ENCODE results near the gene ATP6V0B. TPM values are rescaled to one million over a fixed set of nuclear protein-coding genes. Genes with fewer than 3 reads are reported as not detected.

ATP6V0B gene
- 55.6 TPM for total RNA-seq (ENCODE audit: insufficient read depth, low replicate concordance)

DNA sequence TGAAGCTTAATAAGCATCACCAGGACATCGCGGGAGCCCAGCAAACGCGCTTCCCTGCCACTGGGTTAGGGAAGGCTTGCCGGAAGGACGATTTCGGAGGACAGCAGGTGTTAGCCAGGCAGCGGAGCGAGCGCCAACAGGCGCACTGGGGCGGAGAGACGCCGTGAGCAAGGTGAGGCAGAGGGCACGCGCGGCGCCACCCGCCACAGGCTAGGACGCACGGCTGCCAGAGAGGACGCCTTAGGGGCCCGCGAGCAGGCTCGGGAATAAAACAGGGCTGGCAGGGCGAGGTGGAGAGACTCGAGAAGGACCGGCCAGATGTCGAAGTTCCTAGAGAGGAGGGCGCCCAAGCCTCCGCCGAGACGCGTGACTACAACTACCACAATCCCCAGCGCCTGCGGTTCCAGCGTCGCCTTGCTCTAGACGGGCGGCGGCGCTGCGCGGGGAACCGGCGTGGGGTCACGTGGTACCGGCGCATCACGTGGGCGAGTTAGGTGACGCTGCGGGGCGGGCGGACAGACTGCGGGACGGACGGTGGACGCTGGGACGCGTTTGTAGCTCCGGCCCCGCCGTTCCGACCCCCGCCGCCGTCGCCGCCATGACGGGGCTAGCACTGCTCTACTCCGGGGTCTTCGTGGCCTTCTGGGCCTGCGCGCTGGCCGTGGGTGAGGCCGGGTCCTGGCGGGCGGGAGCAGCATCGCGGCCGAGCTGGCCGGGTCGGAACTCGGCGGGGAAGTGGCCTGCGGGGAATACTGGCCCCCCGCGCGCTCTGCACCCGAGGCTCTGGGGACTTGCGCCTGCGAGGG lies at the start of gene ATP6V0B:
Gene ATP6V0B, plus strand, starts transcription at position 518 of the 806 bp plus-strand sequence. Its CDS starts 81 bp downstream, at position 599.
- peak; percentile 97 for DNase-seq (ENCODE audit: low spot score)

DNA sequence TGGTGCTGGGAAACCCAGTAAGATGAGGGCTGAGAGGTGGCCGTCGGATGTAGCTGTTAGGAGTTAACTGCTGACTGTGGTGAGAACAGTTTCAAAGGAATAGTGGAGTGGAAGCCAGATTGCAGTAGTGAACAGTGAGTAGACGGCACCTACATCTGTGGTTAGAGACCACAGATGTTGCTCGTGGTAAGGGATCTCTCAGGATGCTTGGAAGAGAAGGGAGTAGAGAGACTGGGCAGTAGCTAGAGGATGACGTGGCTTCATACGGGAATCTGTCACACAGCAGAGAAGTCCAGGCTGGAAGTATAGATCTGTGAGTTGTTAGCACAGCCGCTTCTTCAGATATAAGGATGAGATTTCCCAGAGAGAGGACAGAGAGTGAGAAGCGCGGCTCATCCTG lies 48.9 kb upstream of the ATP6V0B start:
- no peak for DNase-seq (ENCODE audit: low spot score)

DNA sequence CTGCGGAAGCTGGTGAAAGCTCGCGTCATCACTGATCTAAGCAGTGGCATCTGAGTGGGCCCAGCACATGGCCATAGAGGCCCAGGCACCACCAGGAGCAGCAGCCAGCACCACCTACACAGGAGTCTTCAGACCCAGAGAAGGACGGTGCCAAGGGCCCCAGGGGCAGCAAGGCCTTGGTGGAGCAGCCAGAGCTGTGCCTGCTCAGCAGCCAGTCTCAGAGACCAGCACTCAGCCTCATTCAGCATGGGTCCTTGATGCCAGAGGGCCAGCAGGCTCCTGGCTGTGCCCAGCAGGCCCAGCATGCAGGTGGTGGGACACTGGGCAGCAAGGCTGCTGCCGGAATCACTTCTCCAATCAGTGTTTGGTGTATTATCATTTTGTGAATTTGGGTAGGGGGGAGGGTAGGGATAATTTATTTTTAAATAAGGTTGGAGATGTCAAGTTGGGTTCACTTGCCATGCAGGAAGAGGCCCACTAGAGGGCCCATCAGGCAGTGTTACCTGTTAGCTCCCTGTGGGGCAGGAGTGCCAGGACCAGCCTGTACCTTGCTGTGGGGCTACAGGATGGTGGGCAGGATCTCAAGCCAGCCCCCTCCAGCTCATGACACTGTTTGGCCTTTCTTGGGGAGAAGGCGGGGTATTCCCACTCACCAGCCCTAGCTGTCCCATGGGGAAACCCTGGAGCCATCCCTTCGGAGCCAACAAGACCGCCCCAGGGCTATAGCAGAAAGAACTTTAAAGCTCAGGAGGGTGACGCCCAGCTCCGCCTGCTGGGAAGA lies 44.4 kb upstream of the ATP6V0B start:
- no peak for DNase-seq (ENCODE audit: low spot score)

DNA sequence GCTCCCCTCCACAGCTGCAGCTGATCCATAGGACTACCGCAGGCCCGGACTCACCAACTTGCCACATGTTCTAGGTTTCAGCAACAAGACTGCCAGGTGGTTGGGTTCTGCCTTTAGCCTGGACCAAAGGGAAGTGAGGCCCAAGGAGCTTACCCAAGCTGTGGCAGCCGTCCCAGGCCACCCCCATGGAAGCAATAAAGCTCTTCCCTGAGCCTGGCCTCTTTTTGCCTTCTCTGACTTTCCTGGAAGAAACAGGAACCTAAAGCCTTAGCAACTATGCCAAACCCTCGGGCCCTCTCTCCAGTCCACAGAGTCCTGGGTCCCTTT lies 43.8 kb upstream of the ATP6V0B start:
- peak; percentile 15 for DNase-seq (ENCODE audit: low spot score)

DNA sequence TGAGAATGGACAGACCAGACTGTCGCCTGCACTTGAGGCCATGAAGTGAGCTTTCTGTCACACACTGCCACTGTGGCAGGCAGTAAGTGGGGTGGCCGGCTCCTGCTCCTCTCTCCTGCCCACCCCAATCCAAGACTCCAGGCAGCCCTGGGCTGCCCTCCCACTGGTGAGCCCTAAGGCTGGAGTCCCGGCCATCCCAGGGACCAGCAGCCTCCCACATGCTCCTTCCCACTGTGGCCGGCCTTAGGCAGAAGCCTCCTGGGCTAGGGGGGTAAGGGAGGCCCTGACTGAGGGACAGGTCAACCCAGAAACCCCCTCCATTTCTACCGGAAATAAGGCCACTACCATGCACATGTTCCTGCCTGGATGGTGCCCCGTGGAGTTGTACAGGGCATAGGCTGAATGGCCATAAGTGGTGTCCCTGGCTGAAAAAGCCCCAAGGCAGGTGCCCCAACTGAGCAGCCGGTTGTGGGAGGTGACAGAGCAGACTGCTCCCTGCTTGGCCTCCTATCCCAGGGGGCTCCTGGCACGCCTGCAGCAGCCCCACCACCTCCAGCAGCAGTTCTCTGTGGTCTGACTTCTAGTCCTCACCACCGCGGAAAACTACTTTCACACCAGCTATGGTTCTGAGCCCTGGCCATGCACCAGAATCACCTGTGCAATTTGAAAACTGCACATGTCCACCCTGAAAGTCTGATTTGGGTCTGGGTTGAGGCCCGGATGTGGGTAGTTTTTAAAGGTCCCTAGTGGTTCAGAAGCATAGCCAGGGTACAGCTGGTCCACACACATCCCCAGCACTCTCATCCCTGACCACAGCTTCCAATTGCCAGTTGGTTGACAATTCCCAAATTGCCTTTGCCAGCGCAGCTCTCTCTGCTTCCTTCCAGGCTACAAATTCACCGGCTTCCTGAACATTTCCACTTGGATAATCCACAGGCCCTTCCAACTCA lies 42.8 kb upstream of the ATP6V0B start:
- no peak for DNase-seq (ENCODE audit: low spot score)

DNA sequence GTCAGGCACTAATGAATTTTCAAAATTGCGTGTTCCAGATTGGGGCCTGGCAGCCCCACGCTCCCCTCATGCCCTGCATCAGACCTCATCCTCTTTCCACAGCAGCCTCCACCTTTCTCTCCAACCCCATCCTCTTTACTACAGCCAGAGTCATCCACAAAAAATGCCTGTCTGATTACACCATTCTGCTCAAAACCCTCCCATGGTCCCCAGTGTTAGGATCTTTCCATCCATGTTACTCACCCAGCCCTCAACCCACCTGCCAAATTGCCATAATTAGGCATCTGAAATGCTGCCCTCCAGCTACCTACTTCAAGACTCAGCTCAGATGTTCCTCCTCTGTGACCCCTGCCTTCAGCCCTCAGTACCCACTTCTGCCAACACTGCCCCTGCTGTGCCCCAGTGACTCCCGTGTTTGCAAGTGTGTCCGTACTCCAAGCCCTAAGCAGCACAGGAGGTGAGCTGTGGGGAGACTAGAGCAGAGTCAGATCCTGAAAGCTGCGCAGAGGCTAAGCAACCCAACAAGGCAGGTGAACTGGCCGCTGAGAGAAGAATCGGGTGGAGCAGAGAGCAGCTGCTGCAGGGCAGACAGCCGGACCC lies 41.9 kb upstream of the ATP6V0B start:
- no peak for DNase-seq (ENCODE audit: low spot score)

DNA sequence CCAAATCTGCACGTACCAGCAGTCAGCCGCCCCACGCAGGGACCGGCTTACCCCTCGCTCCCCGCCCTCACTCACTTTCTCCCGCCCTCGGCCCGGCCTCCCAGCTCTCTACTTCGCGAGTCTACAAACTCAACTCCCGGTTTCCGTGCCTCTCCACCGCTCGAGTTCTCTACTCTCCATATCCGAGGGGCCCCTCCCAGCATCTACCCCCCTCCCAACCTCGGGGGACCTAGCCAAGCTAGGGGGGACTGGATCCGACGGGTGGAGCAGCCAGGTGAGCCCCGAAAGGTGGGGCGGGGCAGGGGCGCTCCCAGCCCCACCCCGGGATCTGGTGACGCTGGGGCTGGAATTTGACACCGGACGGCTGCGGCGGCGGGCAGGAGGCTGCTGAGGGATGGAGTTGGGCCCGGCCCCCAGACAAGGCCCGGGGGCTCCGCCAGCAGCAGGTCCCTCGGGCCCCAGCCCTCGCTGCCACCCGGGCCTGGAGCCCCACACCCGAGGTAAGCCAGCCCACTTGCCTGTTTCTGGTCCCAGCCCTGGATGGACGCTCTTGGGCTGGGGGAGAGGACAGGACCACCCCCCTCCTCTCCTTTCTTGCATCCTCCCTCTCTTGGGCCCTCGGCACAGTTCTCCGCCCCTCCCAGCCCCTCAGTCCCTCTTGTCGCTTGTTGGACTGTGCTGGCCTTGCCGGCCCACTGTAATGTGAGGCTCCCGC lies 41.2 kb upstream of the ATP6V0B start, which contains the start of gene ARTN:
Gene ARTN, plus strand, starts transcription at position 416 of the 715 bp plus-strand sequence. CDS start 1,856 bp downstream, outside the sequence.
- peak; percentile 41 for DNase-seq (ENCODE audit: low spot score)

DNA sequence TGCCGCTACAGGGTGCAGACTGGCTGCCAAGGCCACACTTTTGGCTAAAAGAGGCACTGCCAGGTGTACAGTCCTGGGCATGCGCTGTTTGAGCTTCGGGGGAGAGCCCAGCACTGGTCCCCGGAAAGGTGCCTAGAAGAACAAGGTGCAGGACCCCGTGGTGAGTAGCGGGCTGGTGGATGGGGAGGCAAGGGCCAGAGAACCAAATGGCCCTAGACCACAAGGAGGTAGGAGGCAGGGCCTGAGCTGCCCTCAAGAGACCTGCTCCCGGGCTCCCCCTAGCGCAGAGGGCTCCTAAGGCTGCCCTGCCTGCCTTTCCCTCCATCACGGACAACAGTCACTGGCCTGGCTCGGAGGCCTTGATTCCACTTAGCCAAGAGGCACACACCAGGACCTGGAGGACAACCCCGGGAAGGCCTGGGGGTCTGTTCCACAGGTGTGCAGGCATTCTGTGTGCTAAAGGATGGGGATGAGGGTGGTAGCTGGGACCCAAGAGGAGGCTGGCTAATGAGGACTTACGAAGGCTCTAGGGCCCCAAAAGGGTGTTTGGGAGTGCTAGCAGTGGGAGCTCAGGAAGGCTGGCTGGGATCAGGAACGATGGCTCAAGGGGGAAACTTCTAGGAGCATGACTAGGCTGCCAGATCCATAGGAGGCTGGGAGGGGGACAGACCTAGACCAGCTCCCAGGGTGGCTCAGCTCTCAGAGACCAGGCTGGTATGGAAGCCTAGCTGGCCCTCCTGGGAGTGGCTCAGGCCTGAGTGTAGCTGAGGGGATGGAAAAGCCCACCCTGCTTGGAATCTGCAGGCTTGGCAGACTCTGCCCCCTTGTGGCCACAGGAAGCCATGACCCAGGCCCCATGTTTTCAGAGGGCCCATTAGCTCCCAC lies 40.4 kb upstream of the ATP6V0B start:
- DNase-seq (ENCODE audit: low spot score) = peak; percentile 52

DNA sequence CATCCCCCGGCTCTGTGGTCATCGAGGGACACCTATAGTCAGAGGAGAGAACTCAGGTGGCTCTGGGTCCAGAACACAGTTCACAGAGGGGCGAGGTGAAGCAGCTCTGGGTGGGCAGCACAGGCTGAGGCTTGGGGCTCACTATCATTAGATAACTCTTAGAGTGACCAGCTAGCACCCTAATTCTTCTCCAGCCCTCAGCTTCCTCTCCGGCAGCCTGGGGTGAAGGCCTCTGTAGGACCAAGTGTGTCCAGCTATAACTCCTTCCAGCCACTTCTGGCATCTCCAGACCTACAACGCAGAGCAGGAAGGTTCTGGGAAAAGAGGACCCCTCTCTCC lies 39.8 kb upstream of the ATP6V0B start:
- DNase-seq (ENCODE audit: low spot score) = no peak

DNA sequence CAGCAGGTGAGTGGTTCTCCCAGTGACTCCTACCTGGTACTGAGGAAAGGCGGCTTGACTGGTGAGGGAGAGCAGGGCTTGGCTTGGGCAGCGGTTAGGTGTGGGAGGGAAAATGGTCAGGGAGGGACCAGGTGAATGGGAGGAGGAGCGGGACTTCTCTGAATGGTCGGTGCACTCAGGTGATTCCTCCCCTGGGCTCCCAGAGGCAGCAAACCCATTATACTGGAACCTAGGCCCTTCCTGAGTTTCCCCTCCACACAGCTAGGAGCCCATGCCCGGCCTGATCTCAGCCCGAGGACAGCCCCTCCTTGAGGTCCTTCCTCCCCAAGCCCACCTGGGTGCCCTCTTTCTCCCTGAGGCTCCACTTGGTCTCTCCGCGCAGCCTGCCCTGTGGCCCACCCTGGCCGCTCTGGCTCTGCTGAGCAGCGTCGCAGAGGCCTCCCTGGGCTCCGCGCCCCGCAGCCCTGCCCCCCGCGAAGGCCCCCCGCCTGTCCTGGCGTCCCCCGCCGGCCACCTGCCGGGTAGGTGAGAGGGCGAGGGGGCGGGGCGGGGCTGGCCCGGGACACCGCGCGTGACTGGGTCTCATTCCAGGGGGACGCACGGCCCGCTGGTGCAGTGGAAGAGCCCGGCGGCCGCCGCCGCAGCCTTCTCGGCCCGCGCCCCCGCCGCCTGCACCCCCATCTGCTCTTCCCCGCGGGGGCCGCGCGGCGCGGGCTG lies 38.9 kb upstream of the ATP6V0B start:
- no peak for DNase-seq (ENCODE audit: low spot score)

DNA sequence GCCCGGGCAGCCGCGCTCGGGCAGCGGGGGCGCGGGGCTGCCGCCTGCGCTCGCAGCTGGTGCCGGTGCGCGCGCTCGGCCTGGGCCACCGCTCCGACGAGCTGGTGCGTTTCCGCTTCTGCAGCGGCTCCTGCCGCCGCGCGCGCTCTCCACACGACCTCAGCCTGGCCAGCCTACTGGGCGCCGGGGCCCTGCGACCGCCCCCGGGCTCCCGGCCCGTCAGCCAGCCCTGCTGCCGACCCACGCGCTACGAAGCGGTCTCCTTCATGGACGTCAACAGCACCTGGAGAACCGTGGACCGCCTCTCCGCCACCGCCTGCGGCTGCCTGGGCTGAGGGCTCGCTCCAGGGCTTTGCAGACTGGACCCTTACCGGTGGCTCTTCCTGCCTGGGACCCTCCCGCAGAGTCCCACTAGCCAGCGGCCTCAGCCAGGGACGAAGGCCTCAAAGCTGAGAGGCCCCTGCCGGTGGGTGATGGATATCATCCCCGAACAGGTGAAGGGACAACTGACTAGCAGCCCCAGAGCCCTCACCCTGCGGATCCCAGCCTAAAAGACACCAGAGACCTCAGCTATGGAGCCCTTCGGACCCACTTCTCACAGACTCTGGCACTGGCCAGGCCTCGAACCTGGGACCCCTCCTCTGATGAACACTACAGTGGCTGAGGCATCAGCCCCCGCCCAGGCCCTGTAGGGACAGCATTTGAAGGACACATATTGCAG lies 38.2 kb upstream of the ATP6V0B start:
- DNase-seq (ENCODE audit: low spot score) = no peak

DNA sequence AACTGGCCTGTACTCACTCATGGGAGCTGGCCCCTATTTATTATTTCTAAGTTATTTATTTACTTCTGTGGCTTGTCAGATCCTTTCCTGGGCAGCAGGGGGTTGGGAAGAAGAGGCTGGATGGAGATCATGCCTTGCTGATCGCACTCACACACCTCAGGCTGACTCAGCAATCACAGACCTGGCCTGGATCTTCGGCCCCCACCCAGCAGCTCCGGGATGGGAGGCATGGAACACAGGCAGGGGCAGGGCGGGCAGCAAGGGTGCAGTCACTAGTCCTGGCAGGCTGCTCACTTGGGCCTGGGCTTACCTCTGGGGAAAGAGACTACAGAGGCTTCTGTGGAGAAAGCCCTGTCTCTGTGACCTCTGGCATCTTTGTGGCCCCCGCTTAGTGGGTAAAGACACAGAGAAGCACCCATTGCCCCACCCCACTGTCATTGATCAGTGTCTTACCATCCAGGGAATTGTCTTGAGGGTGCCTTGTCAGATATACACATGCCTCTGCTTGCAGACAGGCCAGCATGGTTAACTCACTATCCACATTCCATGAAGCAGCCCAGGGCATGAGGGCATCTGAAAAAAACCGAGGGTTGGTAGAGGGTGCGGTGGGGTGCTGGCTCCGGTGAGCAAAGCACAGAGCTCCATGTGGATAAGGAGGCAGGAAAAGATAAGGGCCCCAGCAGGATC lies 37.4 kb upstream of the ATP6V0B start:
- DNase-seq (ENCODE audit: low spot score) = no peak

DNA sequence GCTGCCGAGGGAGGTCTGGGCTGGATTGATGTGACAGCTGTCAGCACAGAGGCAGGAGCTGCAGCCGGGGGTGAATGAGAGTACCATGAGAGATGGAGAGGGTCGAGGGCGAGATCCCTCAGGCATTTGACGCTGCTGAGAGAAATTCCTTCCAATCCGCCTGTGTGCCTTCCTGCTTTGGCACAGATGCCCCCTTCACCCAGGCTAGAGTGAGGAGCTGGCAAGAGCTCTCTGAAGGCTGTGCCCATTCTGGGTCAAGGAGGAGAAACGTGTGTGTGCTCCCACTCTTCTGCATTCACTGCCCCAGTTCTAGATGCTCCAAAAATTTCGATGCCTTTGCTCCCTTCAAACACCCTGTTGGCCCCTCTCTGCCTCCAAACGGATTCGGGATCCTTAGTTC lies 36.4 kb upstream of the ATP6V0B start:
- no peak for DNase-seq (ENCODE audit: low spot score)

DNA sequence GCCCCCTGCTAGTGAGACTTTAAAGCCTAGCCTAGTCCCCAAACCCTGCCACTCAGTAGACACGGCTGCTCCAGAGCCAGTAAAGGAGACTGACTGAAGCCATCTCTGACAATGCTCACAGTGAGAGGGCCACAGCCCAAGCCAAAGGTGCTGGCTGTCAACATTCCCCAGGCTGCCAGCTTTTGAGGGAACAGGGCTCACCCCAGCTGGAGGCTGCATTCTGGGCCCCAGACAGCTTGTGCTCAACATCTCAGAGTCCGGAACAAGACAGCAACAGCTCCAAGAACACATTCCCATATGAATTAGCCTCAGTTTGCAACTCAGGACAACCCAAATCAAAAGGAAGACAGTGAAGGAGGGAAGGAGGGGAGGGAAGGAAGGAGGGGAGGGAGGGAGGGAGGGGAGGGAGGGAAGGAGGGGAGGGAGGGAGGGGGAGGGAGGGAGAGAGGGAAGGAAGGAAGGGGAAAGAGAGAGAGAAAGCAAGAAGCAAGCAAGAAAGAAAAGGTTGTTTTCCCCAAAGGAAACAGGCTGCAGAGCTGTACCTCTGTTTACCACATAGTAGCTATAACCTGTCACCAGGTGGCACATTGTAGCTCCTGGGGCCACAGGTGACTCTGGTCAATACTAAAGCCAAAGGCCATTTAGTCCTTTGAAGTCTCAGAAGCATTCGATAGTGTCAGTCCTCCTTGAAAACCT lies 35.7 kb upstream of the ATP6V0B start:
- no peak for DNase-seq (ENCODE audit: low spot score)

DNA sequence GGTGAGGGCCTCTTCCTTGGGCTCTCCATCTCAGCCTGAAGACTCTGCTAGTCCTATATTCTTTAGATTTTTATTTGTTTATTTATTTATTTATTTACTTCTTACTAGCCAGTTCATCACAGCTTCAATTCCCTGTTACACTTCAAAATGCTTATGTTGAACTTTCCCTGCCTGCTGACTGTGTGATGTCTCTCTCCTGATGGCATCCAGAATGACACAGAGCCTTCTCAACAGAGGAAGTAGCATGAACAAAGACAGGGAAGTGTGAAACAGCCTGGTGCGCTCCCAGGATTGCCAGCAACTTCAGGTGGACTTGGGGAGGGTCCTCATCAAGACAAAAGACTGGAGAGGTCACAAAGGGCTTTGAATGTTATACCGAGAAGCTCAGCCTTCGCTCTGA lies 32.3 kb upstream of the ATP6V0B start:
- no peak for DNase-seq (ENCODE audit: low spot score)

DNA sequence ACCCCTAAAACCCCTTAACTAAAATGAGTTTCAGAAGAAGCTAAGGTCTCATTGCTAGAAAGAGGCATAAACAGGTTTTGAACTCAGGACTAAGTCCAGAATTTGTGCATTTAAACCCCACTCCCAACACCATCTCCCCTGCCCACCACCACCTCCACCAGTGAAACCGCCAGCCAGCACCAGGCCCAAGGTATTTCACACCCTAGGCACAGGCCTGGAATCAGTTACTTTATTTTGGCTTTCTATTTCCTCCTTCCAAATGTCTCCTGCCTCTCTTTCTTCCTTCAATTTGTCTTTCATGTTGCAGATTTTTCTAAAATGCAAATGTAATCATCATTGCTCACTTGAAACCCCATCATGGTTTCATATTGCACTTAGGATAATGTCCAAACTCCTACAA lies 29.9 kb upstream of the ATP6V0B start:
- no peak for DNase-seq (ENCODE audit: low spot score)

DNA sequence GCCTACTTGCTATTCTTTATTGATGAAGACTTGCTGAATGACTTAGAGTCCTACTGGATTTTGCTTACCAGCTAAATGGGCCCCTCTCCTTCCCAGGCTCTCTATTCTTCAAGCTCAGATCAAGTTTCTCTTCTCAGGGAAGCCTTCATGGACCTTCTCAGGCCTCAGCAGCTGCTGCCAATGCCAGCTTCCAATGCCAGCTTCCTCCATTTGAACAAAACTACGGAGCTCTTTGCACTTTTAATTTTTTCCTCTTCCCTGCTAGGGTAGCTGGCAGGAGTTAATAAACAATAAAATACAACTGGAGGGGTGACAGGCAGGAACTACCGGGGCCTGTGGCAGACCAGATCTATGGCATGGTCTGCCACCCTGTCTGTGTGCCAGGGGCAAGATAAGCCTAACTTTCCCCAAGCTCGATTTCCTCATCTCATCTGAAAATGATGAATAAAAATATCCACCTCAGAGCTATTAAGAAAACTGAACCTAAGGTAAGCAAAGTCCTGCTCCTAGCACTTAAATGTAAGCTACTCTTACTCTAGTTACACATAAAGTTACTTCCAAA lies 29.0 kb upstream of the ATP6V0B start:
- DNase-seq (ENCODE audit: low spot score) = no peak
